Hippocampal formation (tissue), 2 donors: ENCODE data around the gene LIMS4.
"Not testable (repeated sequence)": the region's sequence is repeated elsewhere in the genome, so short reads cannot be mapped to it uniquely, and the experiment has no call there.

Experiments used
- DNase-seq, 2 donors: peaks; one replicate each; lab custom pipeline; 2025; lab: John Stamatoyannopoulos, UW

Gene LIMS4

DNA sequence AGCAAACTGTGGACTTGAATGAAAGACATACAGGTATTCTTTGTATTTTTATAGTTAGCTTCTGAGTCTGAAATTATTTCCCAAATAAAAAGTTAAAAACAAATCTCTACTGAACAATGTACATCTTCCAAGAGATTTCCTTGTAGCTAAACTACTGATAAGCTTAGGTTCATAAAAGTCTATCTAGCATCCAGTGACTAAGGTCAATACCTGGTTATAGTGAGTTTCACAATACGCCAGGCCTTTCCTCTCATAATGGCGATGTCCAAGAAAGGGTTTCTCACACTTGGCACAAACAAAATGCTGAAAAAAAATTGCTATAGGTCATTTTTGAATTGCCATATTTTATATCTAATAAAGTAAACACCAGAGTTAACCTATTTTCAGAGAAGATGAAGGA is 21.7 kb downstream of the LIMS4 start:
- DNase-seq: not testable (repeated sequence)

DNA sequence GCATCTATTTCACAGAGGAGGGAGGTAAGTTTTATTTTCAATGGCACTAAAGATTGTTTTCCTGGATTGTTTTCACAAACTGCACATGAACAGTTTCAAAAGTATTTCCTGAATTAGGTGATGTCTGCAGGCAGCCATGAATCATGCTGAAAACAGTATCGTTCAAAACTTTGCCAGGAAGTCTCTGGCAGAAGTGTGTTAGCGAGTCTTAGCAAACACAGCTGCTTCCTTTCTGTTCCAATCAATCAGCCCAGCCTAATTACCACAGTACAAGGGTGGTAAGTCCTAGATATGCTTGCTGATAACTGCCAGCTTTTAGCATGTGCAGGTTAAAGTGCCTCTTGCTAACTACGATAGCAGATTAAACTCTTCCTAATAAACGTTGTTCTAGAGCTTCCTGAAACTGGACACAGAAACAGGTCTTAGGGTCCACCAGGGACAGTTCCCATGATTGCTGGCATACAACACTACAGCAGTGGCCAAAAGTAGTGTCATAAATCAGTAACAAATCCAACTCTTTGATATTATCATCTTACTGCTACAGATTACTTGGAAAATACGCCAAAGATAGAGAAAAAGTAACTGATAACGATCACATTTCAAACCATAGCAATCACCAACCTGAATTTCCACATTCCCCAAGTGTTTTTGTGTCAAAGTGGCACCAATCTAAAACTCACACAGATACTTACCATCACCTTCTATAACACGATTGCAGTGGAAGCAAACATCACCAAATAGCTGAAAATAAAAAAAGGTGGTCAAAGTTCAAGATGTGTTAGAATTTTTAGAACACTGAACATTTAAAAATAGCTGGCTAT is 23.3 kb downstream of the LIMS4 start:
- not testable (repeated sequence) for DNase-seq

DNA sequence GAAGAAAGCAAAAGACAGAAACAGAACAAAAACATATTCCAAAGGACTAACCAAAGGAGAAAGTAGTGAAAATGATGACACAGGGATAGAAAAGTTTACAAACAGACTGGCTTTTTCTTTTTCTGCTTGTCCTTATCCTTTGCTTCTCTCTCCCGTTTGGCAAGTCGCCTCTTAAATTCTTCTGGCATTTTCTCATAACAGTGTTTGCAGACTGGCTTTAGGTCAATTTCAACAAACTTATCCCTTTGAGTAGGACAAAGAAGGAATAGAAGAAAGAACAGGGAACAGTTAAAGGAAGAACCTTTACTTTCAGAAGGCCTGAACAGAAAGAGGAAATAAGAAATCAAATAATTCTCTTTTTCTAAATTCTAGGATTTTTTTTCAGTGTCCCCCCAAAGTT is 26.0 kb downstream of the LIMS4 start:
- not testable (repeated sequence) for DNase-seq

DNA sequence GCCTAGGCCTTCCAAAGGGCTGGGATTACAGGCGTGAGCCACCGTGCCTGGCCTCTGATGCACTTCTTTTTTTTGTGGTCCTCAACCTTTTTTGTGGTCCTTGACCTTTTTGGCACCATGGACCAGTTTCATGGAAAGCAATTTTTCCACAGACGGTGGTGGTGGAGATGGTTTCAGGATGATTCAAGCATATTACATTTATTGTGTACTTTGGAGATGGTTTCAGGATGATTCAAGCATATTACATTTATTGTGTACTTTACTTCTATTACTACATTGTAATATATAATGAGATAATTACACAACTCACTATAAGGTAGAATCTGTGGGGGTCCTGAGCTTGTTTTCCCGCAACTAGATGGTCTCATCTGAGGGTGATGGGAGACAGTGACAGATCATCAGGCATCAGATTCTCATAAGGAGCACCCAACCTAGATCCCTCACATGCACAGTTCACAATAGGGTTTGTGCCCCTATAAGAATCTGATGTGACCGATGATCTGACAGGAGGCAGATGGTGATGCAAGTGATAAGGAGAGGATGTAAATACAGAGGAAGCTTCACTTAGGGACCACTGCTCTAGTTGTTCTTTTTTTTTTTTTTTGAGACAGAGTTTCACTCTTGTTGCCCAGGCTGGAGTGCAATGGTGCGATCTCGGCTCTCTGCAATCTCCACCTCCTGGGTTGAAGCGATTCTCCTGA is 29.2 kb downstream of the LIMS4 start:
- not testable (repeated sequence) for DNase-seq

DNA sequence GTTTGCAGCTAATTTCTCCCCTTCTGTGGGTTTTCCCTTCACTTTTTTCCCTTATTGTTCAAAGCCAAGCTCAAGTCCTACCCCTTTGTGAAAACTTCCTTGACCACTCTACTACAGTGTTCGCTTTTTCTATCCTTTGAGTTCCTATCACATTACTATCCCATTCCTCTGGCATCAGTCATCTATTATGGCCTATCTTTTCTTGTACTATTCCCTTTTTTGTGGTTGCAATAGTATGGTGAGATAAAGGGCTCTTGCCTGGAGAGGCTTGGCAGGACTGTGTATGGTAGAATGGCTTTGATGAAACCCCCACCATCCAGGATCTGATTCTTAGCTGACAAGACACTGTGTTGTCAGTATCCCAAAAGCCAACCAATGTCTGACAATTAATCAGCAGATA is 30.7 kb downstream of the LIMS4 start:
- not testable (repeated sequence) for DNase-seq

DNA sequence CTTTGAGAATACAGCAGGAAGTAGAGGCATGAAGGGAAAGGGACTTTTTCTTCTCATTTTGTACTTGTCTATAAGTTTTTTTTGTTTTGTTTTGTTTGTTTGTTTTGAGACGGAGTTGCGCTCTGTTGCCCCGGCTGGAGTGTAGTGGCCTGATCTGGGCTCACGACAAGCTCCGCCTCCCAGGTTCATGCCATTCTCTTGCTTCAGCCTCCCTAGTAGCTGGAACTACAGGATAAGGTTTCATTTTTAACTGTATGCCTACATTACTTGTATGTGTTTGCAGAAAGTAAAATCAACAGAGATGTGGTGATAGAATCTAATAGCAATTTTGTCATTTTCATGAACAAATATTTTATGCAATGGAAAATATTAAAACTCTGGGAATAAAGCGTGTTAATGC is 38.1 kb downstream of the LIMS4 start:
- DNase-seq: not testable (repeated sequence)

DNA sequence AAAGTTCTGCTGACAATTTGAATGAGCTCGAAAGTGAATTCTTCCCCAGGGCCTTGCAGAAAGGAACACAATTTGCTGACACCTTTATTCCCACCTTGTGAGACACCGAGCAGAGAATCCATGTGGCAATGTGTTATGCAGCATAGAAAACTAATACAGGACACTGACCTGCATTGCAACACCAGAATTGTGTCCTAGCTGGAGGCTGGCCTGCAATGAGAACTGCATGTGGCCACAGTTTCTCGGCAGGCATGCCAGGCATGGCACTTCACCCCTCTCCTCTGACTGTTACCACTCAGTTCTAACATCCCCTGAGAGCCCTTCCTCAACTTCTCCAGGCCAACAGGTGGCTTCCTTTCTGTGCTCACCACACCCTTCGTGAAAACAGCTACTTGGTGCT is 46.9 kb downstream of the LIMS4 start:
- DNase-seq: not testable (repeated sequence)

DNA sequence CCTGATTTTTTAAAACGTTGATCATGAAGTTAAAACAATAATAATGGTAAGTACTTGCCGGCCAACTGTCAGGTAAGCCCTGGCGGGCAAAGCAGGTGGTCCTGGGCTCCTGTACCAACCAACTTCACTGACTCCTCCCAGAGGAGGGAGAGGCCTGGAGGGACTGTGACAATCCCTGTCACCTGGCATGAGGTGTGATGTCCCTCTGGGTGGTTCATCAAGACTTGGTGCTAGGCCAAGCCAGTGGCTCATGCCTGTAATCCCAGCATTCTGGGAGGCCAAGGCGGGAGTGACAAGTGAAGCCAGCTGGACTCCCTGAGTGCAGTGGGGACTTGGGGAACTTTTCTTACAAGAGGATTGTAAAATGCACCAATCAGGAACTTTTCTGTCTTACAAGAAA is 48.2 kb downstream of the LIMS4 start:
- DNase-seq: not testable (repeated sequence)

DNA sequence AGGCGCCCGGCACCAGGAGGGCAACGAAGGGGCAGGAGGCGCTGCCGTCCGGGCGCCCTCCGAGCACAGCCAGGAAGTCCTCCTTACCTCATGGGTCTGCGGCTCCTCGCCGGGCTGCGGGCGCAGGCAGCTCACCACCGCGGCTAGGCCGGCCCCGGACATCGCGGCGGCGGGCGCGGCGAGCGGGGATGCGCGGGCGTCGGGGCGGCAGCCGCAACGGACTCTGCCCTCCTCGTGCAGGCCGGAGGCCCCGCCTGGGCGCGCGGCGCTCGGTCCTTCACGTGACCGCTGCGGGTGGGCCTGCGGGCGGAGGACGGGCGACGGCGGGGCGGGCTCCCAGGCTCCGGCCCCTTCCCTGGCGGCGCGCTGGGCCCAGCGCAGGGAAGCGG is 49.0 kb downstream of the LIMS4 start:
- not testable (repeated sequence) for DNase-seq

DNA sequence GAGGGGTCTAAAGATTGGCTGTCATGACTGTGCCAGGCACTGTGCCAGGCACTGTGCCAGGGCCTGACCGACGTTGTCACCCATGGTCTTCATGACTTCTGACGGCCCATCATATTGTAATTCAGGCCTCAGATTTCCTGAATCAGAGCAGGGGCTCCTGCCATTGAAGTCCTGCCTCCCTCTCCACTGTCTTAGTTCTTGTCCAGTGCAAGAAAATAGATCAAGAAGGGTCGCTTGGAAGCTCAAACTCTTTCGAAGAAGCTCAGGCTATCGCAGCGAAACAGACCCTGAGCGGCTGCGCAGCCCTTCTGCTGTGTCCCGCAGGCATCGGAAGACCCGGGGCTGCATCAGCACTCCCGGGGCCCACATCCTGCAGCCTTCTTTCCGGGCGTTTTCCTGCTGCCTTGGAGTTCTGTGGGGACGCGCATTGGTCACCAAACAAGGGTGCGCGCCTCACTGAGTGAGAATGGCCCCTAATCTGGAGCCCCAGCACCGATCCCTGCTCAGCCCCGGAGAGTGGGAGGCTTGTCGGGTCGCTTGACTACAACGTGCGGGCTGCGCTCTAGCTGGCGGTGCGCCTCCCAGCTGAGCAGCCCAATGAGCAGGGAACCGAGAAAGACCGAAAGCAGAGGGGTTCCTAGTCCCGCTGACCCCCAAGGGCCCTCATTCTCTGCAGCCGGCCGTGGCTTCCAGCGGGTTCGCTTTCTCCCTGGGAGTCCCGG is 49.6 kb downstream of the LIMS4 start:
- DNase-seq: not testable (repeated sequence)

DNA sequence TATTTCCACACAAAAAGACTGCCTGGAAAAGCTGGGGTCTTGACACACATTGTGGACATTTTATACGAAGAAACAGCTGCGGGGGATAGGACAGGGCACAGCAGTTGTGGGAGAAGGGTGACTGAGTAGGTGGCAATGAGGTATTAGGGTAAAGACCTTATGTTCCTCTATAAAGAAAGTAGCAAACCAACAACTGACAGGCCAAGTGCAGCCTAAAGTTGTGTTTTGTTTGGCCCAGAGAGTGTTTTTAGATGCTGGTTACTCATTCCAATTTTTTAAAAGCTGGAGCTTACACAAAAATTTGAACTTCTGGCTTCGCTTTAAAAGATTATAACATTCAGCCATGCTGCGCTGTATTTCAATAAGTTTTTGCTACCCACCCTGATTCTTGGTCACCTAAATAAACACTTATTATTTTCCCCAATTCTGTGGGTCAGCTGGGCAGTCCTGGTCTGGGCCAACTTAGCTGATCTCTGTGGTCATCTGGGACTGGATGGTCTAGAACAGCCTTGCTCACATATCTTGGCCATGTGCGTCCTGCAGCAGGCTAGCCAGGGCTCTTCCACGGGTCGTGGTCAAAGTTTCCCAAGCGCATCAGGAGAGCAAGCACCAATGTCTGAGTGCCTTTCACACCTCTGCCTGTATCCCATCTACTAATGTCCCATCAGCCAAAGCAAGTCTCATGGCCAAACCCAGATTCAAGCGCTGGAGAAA is 51.8 kb downstream of the LIMS4 start:
- not testable (repeated sequence) for DNase-seq

DNA sequence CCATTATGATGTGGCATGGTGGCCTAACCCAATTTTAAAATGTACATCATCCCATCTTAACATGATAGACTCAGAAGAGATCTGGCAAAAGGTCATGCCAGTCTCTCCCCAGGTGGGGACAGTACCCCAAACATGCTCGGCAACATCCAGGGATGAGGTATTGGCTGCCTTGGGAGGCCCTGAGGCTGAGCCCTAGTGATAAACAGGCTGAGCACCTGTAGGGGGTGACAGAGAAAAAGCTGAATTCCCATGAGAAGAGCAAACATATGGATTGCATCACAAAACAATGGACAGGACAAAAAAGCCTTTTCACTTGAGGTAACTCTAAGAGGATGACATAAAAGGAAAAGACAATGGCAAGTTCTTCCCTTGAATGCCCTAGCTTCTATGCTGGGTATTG is 65.5 kb downstream of the LIMS4 start:
- DNase-seq: not testable (repeated sequence)

DNA sequence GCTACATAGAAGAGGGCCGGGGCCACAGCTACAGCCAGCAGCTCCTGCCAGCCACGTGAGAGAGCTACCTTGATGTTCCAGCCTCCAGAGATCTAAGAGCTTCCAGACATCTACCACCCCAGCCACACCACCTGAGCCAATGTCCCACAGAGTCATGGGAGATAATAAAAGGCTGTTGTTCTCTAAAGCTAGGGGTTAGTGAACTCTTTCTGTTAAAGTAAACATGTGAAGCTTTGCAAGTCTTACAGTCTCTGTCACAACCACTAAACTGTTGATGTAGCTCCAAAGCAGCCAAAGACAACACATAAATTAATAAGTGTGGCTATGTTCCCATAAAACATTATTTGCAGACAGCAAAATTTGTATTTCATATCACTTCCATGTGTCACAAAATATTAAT is 67.6 kb downstream of the LIMS4 start:
- not testable (repeated sequence) for DNase-seq

DNA sequence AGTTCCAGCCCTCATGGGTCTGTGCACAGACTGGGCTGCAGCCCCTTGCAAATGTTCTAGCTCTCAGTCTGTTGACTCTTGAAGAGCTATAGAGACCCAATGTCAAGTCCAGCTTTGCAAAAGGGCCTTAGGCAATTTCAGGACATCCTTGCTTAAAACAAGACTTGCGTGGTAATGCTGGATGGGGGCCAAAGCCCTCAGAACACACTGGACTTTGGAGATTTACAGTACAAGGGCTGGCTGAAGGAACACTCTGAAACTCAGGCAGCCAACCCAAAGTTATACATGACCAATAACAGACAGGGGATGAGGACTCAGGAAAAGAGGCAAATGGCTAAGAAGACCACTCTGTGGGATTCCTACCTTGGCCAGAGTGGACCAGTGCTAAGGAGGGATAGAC is 68.4 kb downstream of the LIMS4 start:
- DNase-seq: not testable (repeated sequence)

DNA sequence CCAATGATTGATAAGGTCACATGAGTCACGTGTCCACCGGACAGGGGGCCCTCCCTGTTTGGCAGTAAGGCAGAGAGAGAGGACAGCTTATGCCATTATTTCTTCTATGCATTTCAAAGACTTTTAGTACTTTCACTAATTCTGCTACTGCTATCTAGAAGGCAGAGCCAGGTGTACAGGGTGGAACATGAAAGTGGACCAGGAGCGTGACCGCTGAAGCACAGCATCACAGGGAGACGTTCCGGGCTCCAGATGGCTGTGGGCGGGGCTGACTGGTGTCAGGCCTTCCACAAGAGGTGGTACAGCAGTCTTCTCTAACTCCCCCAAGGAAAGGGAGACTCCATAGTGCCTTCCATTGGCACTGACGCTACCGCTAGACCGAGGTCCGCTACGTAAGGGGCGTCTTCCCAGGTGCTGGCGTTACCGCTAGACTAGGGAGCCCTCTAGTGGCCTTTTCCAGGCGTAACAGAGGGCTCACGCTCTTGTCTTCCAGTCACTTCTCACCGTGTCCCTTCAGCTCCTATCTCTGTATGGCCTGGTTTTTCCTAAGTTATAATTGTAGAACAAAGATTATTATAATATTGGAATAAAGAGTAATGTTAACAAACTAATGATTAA is 71.5 kb downstream of the LIMS4 start:
- DNase-seq: not testable (repeated sequence)

DNA sequence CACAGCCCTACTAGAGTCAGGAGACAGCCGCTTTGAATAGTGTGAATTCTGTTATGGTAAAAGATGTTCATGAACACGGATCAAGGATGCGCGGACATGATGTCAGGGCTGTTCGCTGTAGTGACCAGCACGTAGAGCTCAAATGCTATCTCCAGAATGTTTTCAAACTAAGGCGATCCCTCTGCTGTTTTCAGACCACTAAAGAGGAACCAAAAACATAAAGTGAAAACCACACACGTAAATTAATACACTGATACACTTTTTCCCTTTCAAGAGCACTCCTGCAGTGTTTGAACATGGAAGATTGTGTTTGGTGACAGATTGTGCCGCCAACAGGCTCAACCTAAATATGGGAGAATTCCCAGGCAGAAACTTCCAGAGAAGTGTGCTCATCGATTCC is 73.2 kb downstream of the LIMS4 start:
- not testable (repeated sequence) for DNase-seq

DNA sequence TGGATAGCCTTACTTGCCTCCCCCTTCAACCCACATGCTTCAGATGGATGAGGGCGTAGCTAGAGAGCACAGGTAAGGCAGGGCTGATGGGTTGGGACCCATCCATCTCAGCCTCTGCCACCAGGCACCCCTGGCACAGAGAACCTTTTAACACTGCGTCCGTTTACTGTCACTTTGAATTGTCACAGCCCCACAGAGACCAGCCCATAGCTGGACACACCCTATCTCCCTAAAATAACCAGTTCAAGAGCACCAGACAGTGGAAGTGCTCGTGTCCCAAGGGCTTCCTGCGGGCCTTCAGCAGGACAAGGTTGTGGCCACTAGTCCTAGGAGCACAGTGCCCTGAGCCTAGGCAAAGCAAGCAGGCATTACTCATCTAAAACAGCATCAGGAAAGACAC is 76.6 kb downstream of the LIMS4 start:
- not testable (repeated sequence) for DNase-seq
